Amygdala (tissue), 56 donors: ENCODE measurements around the gene KICS2.
A peak's percentile ranks its signal among the peaks of the same experiment; 100 is the strongest.

Experiments used
- DNase-seq, 56 donors: peaks; one replicate each; lab custom pipeline; 2025; lab: John Stamatoyannopoulos, UW

Gene KICS2

GRCh38 chr12:64178122-64178521 lies 44.0 kb downstream of the KICS2 start:
- no peak for DNase-seq

GRCh38 chr12:64177001-64177400 lies 45.1 kb downstream of the KICS2 start:
- no peak for DNase-seq

- peak in 3 of 56 donors; percentile 1 to 10 (median 3) for DNase-seq
Measured at GRCh38 chr12:64175254-64175945, 46.7 kb downstream of the KICS2 start.

- DNase-seq, result no peak
Measured at GRCh38 chr12:64173456-64173855, 48.6 kb downstream of the KICS2 start.
